Loucy (cell line): ENCODE measurements around the gene AFF3.

Experiments
- H2AFZ ChIP-seq: fragments of 200-600 bp; sonication (generic); 2 replicates; pipeline ENCODE4 v1.6.0; 2016; ENCODE audit warnings: antibody characterized with exemption, mild to moderate bottlenecking, low read length, moderate library complexity
- H3F3A ChIP-seq: fragments of 200-600 bp; 2 replicates; pipeline ENCODE4 v1.6.0; 2016; ENCODE audit warnings: antibody characterized with exemption, low read depth, mild to moderate bottlenecking
- H3K27me3 ChIP-seq: fragments of 200-600 bp; sonication (generic); 2 replicates; pipeline ENCODE4 v1.6.1; 2014; ENCODE audit warnings: low read length, mild to moderate bottlenecking; ENCODE audit not compliant: insufficient read depth, poor library complexity, severe bottlenecking
- H3K36me3 ChIP-seq: fragments of 200-600 bp; sonication (generic); 2 replicates; pipeline ENCODE4 v1.6.1; 2016; ENCODE audit warnings: low read length; ENCODE audit not compliant: insufficient read depth
- H3K4me1 ChIP-seq: fragments of 200-600 bp; sonication (generic); 2 replicates; pipeline ENCODE4 v1.5.1; 2014; ENCODE audit warnings: low read length, mild to moderate bottlenecking; ENCODE audit not compliant: insufficient read depth, poor library complexity, severe bottlenecking
- H3K4me2 ChIP-seq: fragments of 200-600 bp; sonication (generic); 2 replicates; pipeline ENCODE4 v1.6.0; 2014; ENCODE audit warnings: antibody characterized with exemption, low read length, low read depth, mild to moderate bottlenecking; ENCODE audit not compliant: poor library complexity, severe bottlenecking
- H3K4me3 ChIP-seq: fragments of 200-600 bp; sonication (generic); 2 replicates; pipeline ENCODE4 v1.5.1; 2014; ENCODE audit warnings: low read length, mild to moderate bottlenecking, mixed read lengths; ENCODE audit not compliant: poor library complexity, severe bottlenecking
- H3K79me2 ChIP-seq: fragments of 200-600 bp; sonication (generic); 2 replicates; pipeline ENCODE4 v1.6.1; 2014; ENCODE audit warnings: low read length; ENCODE audit not compliant: insufficient read depth
- H3K9ac ChIP-seq: fragments of 200-600 bp; sonication (generic); 2 replicates; pipeline ENCODE4 v1.6.0; 2014; ENCODE audit warnings: mild to moderate bottlenecking, low read depth, low read length, moderate library complexity; ENCODE audit not compliant: poor library complexity, severe bottlenecking
- H3K9me2 ChIP-seq: fragments of 200-600 bp; sonication (generic); replicated peaks from 2 replicates; pipeline ENCODE4 v1.6.1; 2016; ENCODE audit warnings: low read depth, low read length, mixed read lengths
- H3K9me3 ChIP-seq: fragments of 200-600 bp; sonication (generic); 2 replicates; pipeline ENCODE4 v1.6.1; 2014; ENCODE audit warnings: mild to moderate bottlenecking, antibody characterized with exemption, low read length, low read depth; ENCODE audit not compliant: insufficient read depth
- H4K20me1 ChIP-seq: fragments of 200-600 bp; sonication (generic); 2 replicates; pipeline ENCODE4 v1.6.0; 2014; ENCODE audit warnings: antibody characterized with exemption, low read length, mild to moderate bottlenecking; ENCODE audit not compliant: insufficient read depth, poor library complexity, severe bottlenecking
- EZH2phosphoT487 ChIP-seq: fragments of 200-600 bp; IDR thresholded peaks from 2 replicates; pipeline ENCODE4 v1.6.1; 2018; ENCODE audit warnings: antibody characterized with exemption, mild to moderate bottlenecking, moderate library complexity, borderline replicate concordance
- TF ChIP-seq, protein P1 (sequence below): fragments of 200-600 bp; sonication (generic); conservative IDR thresholded peaks from 2 replicates; pipeline ENCODE4 v1.5.1; 2014; ENCODE audit warnings: mild to moderate bottlenecking, antibody characterized with exemption, low read length

AFF3 gene

DNA sequence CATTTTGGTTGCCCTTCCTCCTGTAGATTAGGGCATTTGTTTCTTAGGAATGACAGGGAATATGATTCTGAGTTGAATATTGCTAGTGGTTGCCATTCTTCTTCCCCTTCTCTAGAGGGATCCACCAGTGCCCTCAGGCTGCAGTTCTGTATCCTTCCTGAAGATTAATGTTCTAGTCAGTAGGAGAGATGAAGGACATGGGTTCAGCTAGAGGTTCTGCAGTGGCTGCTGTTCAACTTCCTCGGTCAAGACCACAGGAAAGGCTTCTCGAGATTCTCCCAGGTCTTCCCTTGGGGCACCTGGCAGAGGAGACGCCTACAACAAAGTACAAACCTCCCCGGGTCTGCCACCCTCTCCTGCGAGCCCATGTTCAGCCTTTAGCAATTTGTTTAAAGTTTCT is 325.5 kb downstream of the AFF3 start:
- H3K4me2 ChIP-seq: no peak overlapping the region
- no peak for TF ChIP-seq EZH2phosphoT487
- TF ChIP-seq, protein P1, sequence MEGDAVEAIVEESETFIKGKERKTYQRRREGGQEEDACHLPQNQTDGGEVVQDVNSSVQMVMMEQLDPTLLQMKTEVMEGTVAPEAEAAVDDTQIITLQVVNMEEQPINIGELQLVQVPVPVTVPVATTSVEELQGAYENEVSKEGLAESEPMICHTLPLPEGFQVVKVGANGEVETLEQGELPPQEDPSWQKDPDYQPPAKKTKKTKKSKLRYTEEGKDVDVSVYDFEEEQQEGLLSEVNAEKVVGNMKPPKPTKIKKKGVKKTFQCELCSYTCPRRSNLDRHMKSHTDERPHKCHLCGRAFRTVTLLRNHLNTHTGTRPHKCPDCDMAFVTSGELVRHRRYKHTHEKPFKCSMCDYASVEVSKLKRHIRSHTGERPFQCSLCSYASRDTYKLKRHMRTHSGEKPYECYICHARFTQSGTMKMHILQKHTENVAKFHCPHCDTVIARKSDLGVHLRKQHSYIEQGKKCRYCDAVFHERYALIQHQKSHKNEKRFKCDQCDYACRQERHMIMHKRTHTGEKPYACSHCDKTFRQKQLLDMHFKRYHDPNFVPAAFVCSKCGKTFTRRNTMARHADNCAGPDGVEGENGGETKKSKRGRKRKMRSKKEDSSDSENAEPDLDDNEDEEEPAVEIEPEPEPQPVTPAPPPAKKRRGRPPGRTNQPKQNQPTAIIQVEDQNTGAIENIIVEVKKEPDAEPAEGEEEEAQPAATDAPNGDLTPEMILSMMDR: no peak
- no peaks in the 10 kb centered on the region for H3K79me2 ChIP-seq
- H3K9ac ChIP-seq: no peak overlapping the region
- H3K36me3 ChIP-seq: no peaks in the 10 kb centered on the region
- H3K9me2 ChIP-seq: no peaks in the 10 kb centered on the region
- H2AFZ ChIP-seq: no peak overlapping the region
- H4K20me1 ChIP-seq: no peaks in the 10 kb centered on the region
- no peaks in the 10 kb centered on the region for H3K9me3 ChIP-seq
- peaks cover 4% of the 10 kb centered on the region for H3K4me1 ChIP-seq
- H3K4me3 ChIP-seq: no peak overlapping the region
- H3K27me3 ChIP-seq: no peaks in the 10 kb centered on the region
- no peaks in the 10 kb centered on the region for H3F3A ChIP-seq

DNA sequence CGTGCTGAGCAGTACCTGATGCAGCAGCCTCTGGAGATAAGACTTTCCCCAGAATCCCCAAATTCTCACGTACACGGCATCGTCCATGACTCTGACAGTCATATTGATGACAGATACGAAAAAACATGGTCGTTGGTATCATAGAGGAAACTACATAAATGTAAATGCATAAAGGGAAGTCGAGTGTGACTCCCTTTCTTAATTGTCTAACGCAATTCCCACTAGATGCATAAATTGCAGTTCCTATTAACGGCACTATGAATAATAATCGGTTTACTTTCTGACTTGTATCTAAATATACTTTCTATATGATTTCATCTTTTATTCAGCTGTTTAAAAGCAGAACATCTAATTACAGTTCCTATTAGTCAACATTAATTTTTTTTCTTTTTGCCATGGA is 330.0 kb downstream of the AFF3 start:
- Histone ChIP-seq H3K36me3 (no peaks in the 10 kb centered on the region), H3K4me2 (no peak overlapping the region), H3F3A (no peaks in the 10 kb centered on the region), H2AFZ (no peak overlapping the region), H4K20me1 (no peaks in the 10 kb centered on the region), H3K9ac (no peak overlapping the region), H3K9me2 (no peaks in the 10 kb centered on the region), H3K79me2 (no peaks in the 10 kb centered on the region), H3K4me1 (no peaks in the 10 kb centered on the region), H3K9me3 (no peaks in the 10 kb centered on the region), H3K4me3 (no peak overlapping the region), H3K27me3 (no peaks in the 10 kb centered on the region)
- no peak for TF ChIP-seq EZH2phosphoT487
- TF ChIP-seq, protein P1: no peak

DNA sequence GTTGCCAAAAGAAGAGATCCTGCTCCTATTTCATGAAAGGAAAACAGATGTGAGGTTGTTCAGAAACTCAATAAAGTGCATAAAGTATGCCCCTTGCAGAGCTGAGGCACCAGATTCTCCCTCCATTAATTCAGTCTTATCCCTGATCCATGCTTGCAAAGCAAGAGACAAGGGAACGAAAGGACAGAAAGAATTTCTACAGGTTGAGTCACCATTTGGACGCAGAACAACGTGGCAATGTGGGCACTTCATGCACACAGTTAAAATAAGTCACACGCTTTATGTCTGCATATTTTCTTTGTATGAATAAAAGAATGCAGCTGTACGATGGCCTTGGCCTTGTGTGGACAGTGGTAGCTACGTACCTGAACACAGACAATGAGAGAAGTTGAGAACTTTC is 330.8 kb downstream of the AFF3 start:
- TF ChIP-seq, protein P1: no peak
- TF ChIP-seq EZH2phosphoT487: no peak
- no peak overlapping the region for H3K9ac ChIP-seq
- H3K9me3 ChIP-seq: no peaks in the 10 kb centered on the region
- H4K20me1 ChIP-seq: no peaks in the 10 kb centered on the region
- H3K79me2 ChIP-seq: no peaks in the 10 kb centered on the region
- no peak overlapping the region for H3K4me2 ChIP-seq
- H3K4me3 ChIP-seq: no peak overlapping the region
- H3K27me3 ChIP-seq: no peaks in the 10 kb centered on the region
- no peaks in the 10 kb centered on the region for H3K9me2 ChIP-seq
- H3F3A ChIP-seq: no peaks in the 10 kb centered on the region
- no peaks in the 10 kb centered on the region for H3K36me3 ChIP-seq
- H2AFZ ChIP-seq: no peak overlapping the region
- no peaks in the 10 kb centered on the region for H3K4me1 ChIP-seq
